H54 (cell line): ENCODE data around the gene ASPG.
A peak's percentile ranks its signal among the peaks of the same experiment; 100 is the strongest.

Experiments
- DNase-seq: peaks from one replicate; pipeline ENCODE4 v3.0.0; 2011; ENCODE audit warnings: low spot score, mixed read lengths; ENCODE audit not compliant: insufficient read length
- FAIRE-seq: peaks from 3 replicates; lab custom pipeline; 2011; peaks lifted over from hg19 to GRCh38; lab: Jason Lieb, UNC
- POLR2A ChIP-seq: IDR thresholded peaks from 2 replicates; pipeline ENCODE4 v1.6.1; 2011; ENCODE audit warnings: low read depth, mild to moderate bottlenecking, low read length

Gene ASPG

GRCh38 chr14:104094056-104094708 lies 8.7 kb downstream of the ASPG start:
- no peak for DNase-seq
- no peak for FAIRE-seq
- TF ChIP-seq POLR2A = no peak

- peak; percentile 87 for DNase-seq
- peak; percentile 79 for FAIRE-seq
- no peak for TF ChIP-seq POLR2A
Observed at GRCh38 chr14:104094709-104095425, 9.4 kb downstream of the ASPG start.

- TF ChIP-seq POLR2A = no peak
- DNase-seq (no peak), FAIRE-seq (no peak)
Observed at GRCh38 chr14:104095426-104096310, 10.2 kb downstream of the ASPG start.

GRCh38 chr14:104096318-104096717 lies 10.8 kb downstream of the ASPG start:
- DNase-seq (no peak), FAIRE-seq (no peak)
- no peak for TF ChIP-seq POLR2A

GRCh38 chr14:104096751-104097700 lies 11.5 kb downstream of the ASPG start:
- no peak for DNase-seq
- no peak for TF ChIP-seq POLR2A
- no peak for FAIRE-seq

GRCh38 chr14:104098272-104099095 lies 13.0 kb downstream of the ASPG start:
- FAIRE-seq = no peak
- TF ChIP-seq POLR2A = no peak
- no peak for DNase-seq

GRCh38 chr14:104099096-104100041 lies 13.9 kb downstream of the ASPG start:
- FAIRE-seq (no peak), DNase-seq (no peak)
- TF ChIP-seq POLR2A = no peak

GRCh38 chr14:104100171-104101085 lies 14.9 kb downstream of the ASPG start:
- no peak for FAIRE-seq
- no peak for DNase-seq
- no peak for TF ChIP-seq POLR2A

GRCh38 chr14:104101086-104101621 lies 15.7 kb downstream of the ASPG start:
- DNase-seq (no peak), FAIRE-seq (no peak)
- no peak for TF ChIP-seq POLR2A

GRCh38 chr14:104101651-104102281 lies 16.3 kb downstream of the ASPG start:
- FAIRE-seq (no peak), DNase-seq (no peak)

More at GRCh38 chr14:104101651-104102281, 16.3 kb downstream of the ASPG start:
- TF ChIP-seq POLR2A = no peak
